Ishikawa (cell line): Measurements from ENCODE around the gene ASTN1.

Experiments used
- CEBPB ChIP-seq: IDR thresholded peaks from 2 replicates; pipeline ENCODE4 v1.6.1; 2012
- CREB1 ChIP-seq: IDR thresholded peaks from 2 replicates; pipeline ENCODE4 v1.6.1; 2012; ENCODE audit warnings: low read depth
- EGR1 ChIP-seq: IDR thresholded peaks from 2 replicates; pipeline ENCODE4 v1.6.1; 2012
- EP300 ChIP-seq: IDR thresholded peaks from 2 replicates; pipeline ENCODE4 v1.6.1; 2012; ENCODE audit warnings: borderline replicate concordance
- FOXM1 ChIP-seq: IDR thresholded peaks from 2 replicates; pipeline ENCODE4 v1.6.1; 2012; ENCODE audit warnings: low read depth, borderline replicate concordance
- NFIC ChIP-seq: IDR thresholded peaks from 2 replicates; pipeline ENCODE4 v1.6.1; 2012
- RAD21 ChIP-seq: IDR thresholded peaks from 2 replicates; pipeline ENCODE4 v1.6.1; 2012; ENCODE audit warnings: low read depth
- TAF1 ChIP-seq: IDR thresholded peaks from 2 replicates; pipeline ENCODE4 v1.6.1; 2012; ENCODE audit warnings: low read depth, mild to moderate bottlenecking
- TCF12 ChIP-seq: IDR thresholded peaks from 2 replicates; pipeline ENCODE4 v1.6.1; 2012; ENCODE audit warnings: low read depth
- TEAD4 ChIP-seq: IDR thresholded peaks from 2 replicates; pipeline ENCODE4 v1.6.1; 2012
- YY1 ChIP-seq: IDR thresholded peaks from 2 replicates; pipeline ENCODE4 v1.6.1; 2012; ENCODE audit warnings: low read depth
- ZBTB7A ChIP-seq: IDR thresholded peaks from 2 replicates; pipeline ENCODE4 v1.6.1; 2012; ENCODE audit warnings: low read depth
- TF ChIP-seq, protein P1 (sequence below): IDR thresholded peaks from 2 replicates; pipeline ENCODE4 v1.6.1; 2012; ENCODE audit warnings: low read depth, mild to moderate bottlenecking
- TF ChIP-seq, protein P2 (sequence below): IDR thresholded peaks from 2 replicates; pipeline ENCODE4 v1.6.1; 2012
- TF ChIP-seq, protein P3 (sequence below): IDR thresholded peaks from 2 replicates; pipeline ENCODE4 v1.6.1; 2012

ASTN1 gene

DNA sequence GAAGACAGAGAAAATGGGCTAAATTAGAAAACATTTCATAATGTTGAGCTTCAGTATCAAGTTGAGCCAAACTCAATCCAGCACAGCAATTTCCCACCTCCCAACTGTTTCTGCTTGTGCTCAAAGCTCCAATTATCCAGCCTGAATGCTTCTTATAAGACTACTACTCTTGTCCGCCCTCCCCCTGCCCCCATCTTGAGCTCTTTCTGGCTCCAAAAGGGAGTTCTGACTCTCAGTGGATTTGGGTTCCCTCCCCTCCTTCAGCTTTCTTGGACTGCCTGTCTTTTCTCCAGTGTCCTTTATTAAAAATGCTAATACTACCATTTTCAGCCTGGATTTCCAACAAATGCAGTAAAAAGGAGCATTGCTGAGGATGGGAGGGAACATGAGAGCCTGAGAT, 174.8 kb downstream of the ASTN1 start:
- TF ChIP-seq, protein P1, sequence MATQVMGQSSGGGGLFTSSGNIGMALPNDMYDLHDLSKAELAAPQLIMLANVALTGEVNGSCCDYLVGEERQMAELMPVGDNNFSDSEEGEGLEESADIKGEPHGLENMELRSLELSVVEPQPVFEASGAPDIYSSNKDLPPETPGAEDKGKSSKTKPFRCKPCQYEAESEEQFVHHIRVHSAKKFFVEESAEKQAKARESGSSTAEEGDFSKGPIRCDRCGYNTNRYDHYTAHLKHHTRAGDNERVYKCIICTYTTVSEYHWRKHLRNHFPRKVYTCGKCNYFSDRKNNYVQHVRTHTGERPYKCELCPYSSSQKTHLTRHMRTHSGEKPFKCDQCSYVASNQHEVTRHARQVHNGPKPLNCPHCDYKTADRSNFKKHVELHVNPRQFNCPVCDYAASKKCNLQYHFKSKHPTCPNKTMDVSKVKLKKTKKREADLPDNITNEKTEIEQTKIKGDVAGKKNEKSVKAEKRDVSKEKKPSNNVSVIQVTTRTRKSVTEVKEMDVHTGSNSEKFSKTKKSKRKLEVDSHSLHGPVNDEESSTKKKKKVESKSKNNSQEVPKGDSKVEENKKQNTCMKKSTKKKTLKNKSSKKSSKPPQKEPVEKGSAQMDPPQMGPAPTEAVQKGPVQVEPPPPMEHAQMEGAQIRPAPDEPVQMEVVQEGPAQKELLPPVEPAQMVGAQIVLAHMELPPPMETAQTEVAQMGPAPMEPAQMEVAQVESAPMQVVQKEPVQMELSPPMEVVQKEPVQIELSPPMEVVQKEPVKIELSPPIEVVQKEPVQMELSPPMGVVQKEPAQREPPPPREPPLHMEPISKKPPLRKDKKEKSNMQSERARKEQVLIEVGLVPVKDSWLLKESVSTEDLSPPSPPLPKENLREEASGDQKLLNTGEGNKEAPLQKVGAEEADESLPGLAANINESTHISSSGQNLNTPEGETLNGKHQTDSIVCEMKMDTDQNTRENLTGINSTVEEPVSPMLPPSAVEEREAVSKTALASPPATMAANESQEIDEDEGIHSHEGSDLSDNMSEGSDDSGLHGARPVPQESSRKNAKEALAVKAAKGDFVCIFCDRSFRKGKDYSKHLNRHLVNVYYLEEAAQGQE = no peak
- TF ChIP-seq NFIC (no peak), CREB1 (no peak), TAF1 (no peak), TEAD4 (no peak), TCF12 (no peak), YY1 (no peak), FOXM1 (no peak), ZBTB7A (no peak), CEBPB (no peak), EGR1 (no peak)
- TF ChIP-seq, protein P2, sequence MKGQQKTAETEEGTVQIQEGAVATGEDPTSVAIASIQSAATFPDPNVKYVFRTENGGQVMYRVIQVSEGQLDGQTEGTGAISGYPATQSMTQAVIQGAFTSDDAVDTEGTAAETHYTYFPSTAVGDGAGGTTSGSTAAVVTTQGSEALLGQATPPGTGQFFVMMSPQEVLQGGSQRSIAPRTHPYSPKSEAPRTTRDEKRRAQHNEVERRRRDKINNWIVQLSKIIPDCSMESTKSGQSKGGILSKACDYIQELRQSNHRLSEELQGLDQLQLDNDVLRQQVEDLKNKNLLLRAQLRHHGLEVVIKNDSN = no peak
- TF ChIP-seq, protein P3, sequence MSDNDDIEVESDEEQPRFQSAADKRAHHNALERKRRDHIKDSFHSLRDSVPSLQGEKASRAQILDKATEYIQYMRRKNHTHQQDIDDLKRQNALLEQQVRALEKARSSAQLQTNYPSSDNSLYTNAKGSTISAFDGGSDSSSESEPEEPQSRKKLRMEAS = no peak

DNA sequence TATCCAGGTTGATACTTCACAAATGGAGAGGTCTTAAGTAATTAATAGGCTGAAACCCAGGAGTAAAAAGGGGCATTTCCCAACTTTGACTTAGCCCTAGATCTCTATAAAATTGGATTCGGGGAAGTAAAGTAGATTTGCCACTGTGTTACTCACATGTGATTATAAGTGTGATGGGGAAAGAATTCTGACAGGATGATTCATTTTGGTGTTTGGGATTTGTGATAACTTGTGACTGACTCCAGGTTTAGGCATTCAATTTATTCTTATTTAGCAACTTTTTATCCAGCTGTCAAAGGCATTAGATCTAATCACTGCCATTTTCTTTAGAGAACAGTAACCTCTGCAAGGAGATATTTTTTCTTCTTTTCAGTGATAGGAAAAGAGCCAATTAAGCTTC, 175.5 kb downstream of the ASTN1 start:
- TF ChIP-seq, protein P3 = no peak
- no peak for TF ChIP-seq RAD21
- TF ChIP-seq EGR1 = no peak
- TF ChIP-seq, protein P2 = no peak
- no peak for TF ChIP-seq EP300
- TF ChIP-seq YY1 = no peak
- TF ChIP-seq, protein P1 = no peak
- TF ChIP-seq TCF12 = no peak
- TF ChIP-seq TAF1 = no peak
- TF ChIP-seq NFIC = no peak
- TF ChIP-seq CEBPB = no peak

DNA sequence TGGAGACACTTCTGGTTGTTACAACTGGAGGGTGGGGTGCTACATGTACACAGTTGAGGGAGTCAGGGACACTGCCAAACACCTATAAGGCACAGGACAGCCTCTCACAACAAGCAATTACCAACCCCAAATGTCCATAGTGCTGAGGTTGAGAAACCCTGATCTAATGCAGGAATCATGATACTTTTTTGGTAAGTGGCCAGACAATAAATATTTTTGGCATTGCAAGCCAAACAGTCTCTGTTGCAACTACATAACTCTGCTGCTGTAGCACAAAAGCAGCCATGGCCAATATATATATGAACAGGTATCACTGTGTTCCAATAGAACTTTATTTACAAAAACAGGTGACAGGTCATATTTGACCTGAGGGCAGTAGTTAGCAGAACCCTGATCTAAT, 177.5 kb downstream of the ASTN1 start:
- no peak for TF ChIP-seq FOXM1
- TF ChIP-seq EP300 = no peak
- no peak for TF ChIP-seq EGR1
- TF ChIP-seq, protein P3 = no peak
- no peak for TF ChIP-seq YY1
- TF ChIP-seq RAD21 = no peak
- TF ChIP-seq CEBPB = no peak
- TF ChIP-seq, protein P1 = no peak
- no peak for TF ChIP-seq TAF1
- no peak for TF ChIP-seq TCF12
- no peak for TF ChIP-seq NFIC
- TF ChIP-seq TEAD4 = no peak
- no peak for TF ChIP-seq ZBTB7A
- TF ChIP-seq CREB1 = no peak
- TF ChIP-seq, protein P2 = no peak

DNA sequence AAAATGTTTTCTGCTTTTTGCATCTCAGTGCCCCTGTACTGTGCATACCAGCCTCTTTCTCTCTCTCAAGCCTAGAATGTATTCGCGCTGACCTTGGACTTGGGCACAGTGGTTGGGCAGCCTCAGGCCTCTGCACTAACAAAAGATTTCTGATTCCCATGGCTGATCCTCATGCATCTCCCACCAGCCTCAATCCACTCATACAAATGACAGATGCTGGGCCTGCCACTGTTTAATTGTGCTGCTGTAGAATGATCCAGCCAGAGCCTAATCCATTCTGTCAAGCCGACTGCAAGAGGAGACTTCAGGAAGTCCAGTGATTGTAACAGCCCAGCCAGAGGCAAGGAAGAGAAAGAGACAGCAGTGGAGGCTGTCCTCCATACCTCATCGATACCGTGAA, 180.8 kb downstream of the ASTN1 start:
- TF ChIP-seq, protein P3 = no peak
- no peak for TF ChIP-seq YY1
- TF ChIP-seq, protein P2 = no peak
- TF ChIP-seq, protein P1 = no peak
- TF ChIP-seq TCF12 = no peak
- no peak for TF ChIP-seq TEAD4
- TF ChIP-seq EGR1 = no peak
- TF ChIP-seq ZBTB7A = no peak
- TF ChIP-seq RAD21 = no peak
- TF ChIP-seq CREB1 = no peak
- no peak for TF ChIP-seq CEBPB
- no peak for TF ChIP-seq FOXM1
- no peak for TF ChIP-seq TAF1
- TF ChIP-seq NFIC = no peak
- no peak for TF ChIP-seq EP300
